IMR-90 (cell line): ENCODE measurements around the gene ENAH. TPM values are rescaled to one million over a fixed set of nuclear protein-coding genes. Genes with fewer than 3 reads are reported as not detected.

Source experiments
- ATAC-seq: fragments of 200-7000 bp; cut with Tn5 transposase; 2 replicates; pipeline ENCODE4 v1.9.1; 2020; ENCODE audit warnings: low read depth, mild to moderate bottlenecking, moderate library complexity
- BruUV-seq: library from RNA; stranded (reverse); fragments of 400-500 nt; replicated peaks from 2 replicates; lab custom pipeline; 2021; lab: Mats Ljungman, UMichigan
- CTCF ChIA-PET: fragments of 300-600 bp; formaldehyde crosslinking; extraction: SDS; loops from one replicate; lab custom pipeline; 2021; ENCODE audit warnings: antibody characterized with exemption; lab: Yijun Ruan, JAX
- POLR2A ChIA-PET: fragments of 300-600 bp; sonication (Branson Sonifier 250); formaldehyde crosslinking; loops from one replicate; lab custom pipeline; 2022; ENCODE audit warnings: antibody characterized with exemption; ENCODE audit not compliant: unreplicated experiment; lab: Charles Lee
- DNase-seq: peaks from one replicate; pipeline ENCODE4 v3.0.0; 2013
- H2AFZ ChIP-seq: replicated peaks from 2 replicates; pipeline ENCODE3; 2013; ENCODE audit warnings: low read length, mild to moderate bottlenecking; ENCODE audit not compliant: poor library complexity
- H2AK5ac ChIP-seq: 2 replicates; pipeline ENCODE4 v1.6.1; 2013; ENCODE audit warnings: low read depth, low read length, inconsistent platforms
- H2AK9ac ChIP-seq: replicated peaks from 2 replicates; pipeline ENCODE3; 2013; ENCODE audit warnings: mild to moderate bottlenecking, low read depth, low read length, moderate library complexity; ENCODE audit not compliant: poor library complexity
- H2BK120ac ChIP-seq: 2 replicates; pipeline ENCODE4 v1.6.1; 2013; ENCODE audit warnings: low read depth, low read length, inconsistent platforms
- H2BK15ac ChIP-seq: 3 replicates; pipeline ENCODE4 v1.6.1; 2013; ENCODE audit warnings: low read depth, low read length, inconsistent platforms
- H2BK20ac ChIP-seq: 2 replicates; pipeline ENCODE4 v1.6.1; 2013; ENCODE audit warnings: low read depth, mild to moderate bottlenecking, inconsistent platforms, low read length, moderate library complexity
- H2BK5ac ChIP-seq: 2 replicates; pipeline ENCODE4 v1.6.1; 2013; ENCODE audit warnings: mild to moderate bottlenecking, low read depth, low read length, inconsistent platforms; ENCODE audit not compliant: poor library complexity, severe bottlenecking
- H3K14ac ChIP-seq: replicated peaks from 2 replicates; pipeline ENCODE4 v1.6.1; 2013; ENCODE audit warnings: low read depth, low read length, inconsistent platforms
- H3K18ac ChIP-seq: 2 replicates; pipeline ENCODE4 v1.6.1; 2013; ENCODE audit warnings: low read depth, low read length, control low read depth
- H3K23ac ChIP-seq: 2 replicates; pipeline ENCODE4 v1.6.1; 2013; ENCODE audit warnings: low read depth, low read length, inconsistent platforms
- H3K27ac ChIP-seq: 2 replicates; pipeline ENCODE4 v1.5.1; 2013; ENCODE audit warnings: mild to moderate bottlenecking, control low read depth, low read length; ENCODE audit not compliant: insufficient read depth
- H3K27me3 ChIP-seq: 2 replicates; pipeline ENCODE4 v1.6.1; 2013; ENCODE audit warnings: low read length; ENCODE audit not compliant: control insufficient read depth, insufficient read depth
- H3K36me3 ChIP-seq: 2 replicates; pipeline ENCODE4 v1.6.1; 2013; ENCODE audit warnings: low read length, mixed read lengths; ENCODE audit not compliant: control insufficient read depth, insufficient read depth
- H3K4ac ChIP-seq: 2 replicates; pipeline ENCODE4 v1.6.1; 2013; ENCODE audit warnings: low read depth, low read length, inconsistent platforms
- H3K4me1 ChIP-seq: 2 replicates; pipeline ENCODE4 v1.6.1; 2013; ENCODE audit warnings: low read length, mixed read lengths; ENCODE audit not compliant: control insufficient read depth, insufficient read depth
- H3K4me2 ChIP-seq: 2 replicates; pipeline ENCODE4 v1.6.1; 2013; ENCODE audit warnings: low read depth, mild to moderate bottlenecking, control low read depth, low read length, moderate library complexity
- H3K4me3 ChIP-seq: 2 replicates; pipeline ENCODE4 v1.5.1; 2013; ENCODE audit warnings: low read depth, mild to moderate bottlenecking, control low read depth, low read length, moderate library complexity; ENCODE audit not compliant: insufficient read depth
- H3K56ac ChIP-seq: 2 replicates; pipeline ENCODE4 v1.6.1; 2013; ENCODE audit warnings: low read length, inconsistent platforms; ENCODE audit not compliant: insufficient read depth; ENCODE audit errors: extremely low read depth
- H3K79me1 ChIP-seq, 2 experiments: 2 replicates each; pipeline ENCODE4 v1.6.1; 2013; ENCODE audit warnings: low read length in 2 of 2, inconsistent platforms in 1 of 2, low read depth in 1 of 2
- H3K9ac ChIP-seq: 2 replicates; pipeline ENCODE4 v1.6.1; 2013; ENCODE audit warnings: low read depth, low read length, control low read depth
- H3K9me1 ChIP-seq: 2 replicates; pipeline ENCODE4 v1.6.1; 2013; ENCODE audit warnings: low read length, inconsistent platforms; ENCODE audit not compliant: insufficient read depth
- H3K9me3 ChIP-seq: 2 replicates; pipeline ENCODE4 v1.6.1; 2013; ENCODE audit warnings: low read length; ENCODE audit not compliant: control insufficient read depth, insufficient read depth
- H4K20me1 ChIP-seq: 2 replicates; pipeline ENCODE4 v1.6.1; 2013; ENCODE audit warnings: low read length, inconsistent platforms; ENCODE audit not compliant: insufficient read depth
- H4K5ac ChIP-seq: 2 replicates; pipeline ENCODE4 v1.6.1; 2013; ENCODE audit warnings: mild to moderate bottlenecking, low read depth, low read length, control low read depth
- H4K8ac ChIP-seq, 2 experiments: 2 replicates each; pipeline ENCODE4 v1.6.1; 2013; ENCODE audit warnings: low read depth in 2 of 2, low read length in 2 of 2, control low read depth in 1 of 2, inconsistent platforms in 1 of 2
- H4K91ac ChIP-seq: 2 replicates; pipeline ENCODE4 v1.6.1; 2013; ENCODE audit warnings: low read depth, low read length, inconsistent platforms; ENCODE audit not compliant: insufficient read depth
- CEBPB ChIP-seq: IDR thresholded peaks from 2 replicates; pipeline ENCODE4 v1.6.1; 2012; ENCODE audit warnings: low read depth, low read length, improper control_type of control experiment
- CHD1 ChIP-seq: IDR thresholded peaks from 2 replicates; pipeline ENCODE4 v1.6.1; 2012; ENCODE audit warnings: low read depth, low read length, improper control_type of control experiment
- FOS ChIP-seq: fragments of 150-350 bp; IDR thresholded peaks from 2 replicates; pipeline ENCODE4 v1.6.1; 2016; ENCODE audit warnings: low read depth, low read length
- MAFK ChIP-seq: IDR thresholded peaks from 2 replicates; pipeline ENCODE4 v1.6.1; 2012; ENCODE audit warnings: low read depth, low read length, improper control_type of control experiment
- MAZ ChIP-seq: IDR thresholded peaks from 2 replicates; pipeline ENCODE4 v1.6.1; 2012; ENCODE audit warnings: low read depth, mild to moderate bottlenecking, low read length, improper control_type of control experiment, moderate library complexity, borderline replicate concordance
- MXI1 ChIP-seq: IDR thresholded peaks from 2 replicates; pipeline ENCODE4 v1.6.1; 2012; ENCODE audit warnings: low read depth, mild to moderate bottlenecking, low read length, moderate library complexity, borderline replicate concordance
- NFE2L2 ChIP-seq: fragments of 150-350 bp; IDR thresholded peaks from 2 replicates; pipeline ENCODE4 v1.6.1; 2016; ENCODE audit warnings: low read depth, mild to moderate bottlenecking, low read length
- RCOR1 ChIP-seq: IDR thresholded peaks from 2 replicates; pipeline ENCODE4 v1.6.1; 2012; ENCODE audit warnings: mild to moderate bottlenecking, low read length, improper control_type of control experiment; ENCODE audit not compliant: insufficient replicate concordance
- SMC3 ChIP-seq: fragments of 150-350 bp; IDR thresholded peaks from 2 replicates; pipeline ENCODE4 v1.6.1; 2016; ENCODE audit warnings: low read depth, mild to moderate bottlenecking, antibody characterized with exemption, low read length, moderate library complexity
- USF2 ChIP-seq: fragments of 150-350 bp; IDR thresholded peaks from 2 replicates; pipeline ENCODE4 v1.6.1; 2017; ENCODE audit warnings: mild to moderate bottlenecking, antibody characterized with exemption, low read length, low read depth
- WGBS, 2 experiments: methylation state at CpG; one replicate each; pipeline versions ENCODE4 v1.1.5 to v1.1.7; 2013; ENCODE audit warnings: missing lambda C conversion rate in 2 of 2; ENCODE audit not compliant: insufficient read length in 1 of 2; ENCODE audit errors: extremely low coverage in 2 of 2; 5-methylcytosine and 5-hydroxymethylcytosine counted together
- dilution Hi-C: fragments of 300-500 bp; cut with HindIII; formaldehyde crosslinking; loops from one replicate; pipeline ENCODE4 v1.14.3; 2018; ENCODE audit warnings: low sequenced_read_pairs; ENCODE audit not compliant: unreplicated experiment
- in situ Hi-C: fragments of 300-500 bp; cut with MboI; formaldehyde crosslinking; loops from 3 replicates; pipeline ENCODE4 v1.14.3; 2019; ENCODE audit warnings: low sequenced_read_pairs, inconsistent platforms, mixed read lengths
- intact Hi-C: fragments of 100-400 bp; cut with micrococcal nuclease; formaldehyde crosslinking; loops from 2 replicates; pipeline ENCODE4 v1.10.0; 2022
- polyA plus RNA-seq, 3 experiments: library from polyadenylated mRNA; depleted of rRNA; stranded (reverse); fragments of >200 nt; gene quantifications; 2 replicates each; pipeline ENCODE4 v1.2.3, GENCODE V29; 2012; ENCODE audit warnings: low replicate concordance in 1 of 3
- total RNA-seq: library from RNA; depleted of rRNA; stranded (reverse); fragments of >200 nt; gene quantifications from 2 replicates; pipeline ENCODE4 v1.2.3, GENCODE V29; 2012
- TF ChIP-seq, protein P1 (sequence below): conservative IDR thresholded peaks from 2 replicates; pipeline ENCODE4 v1.5.1; 2012; ENCODE audit warnings: mild to moderate bottlenecking, low read depth, low read length, improper control_type of control experiment
- TF ChIP-seq, protein P2 (sequence below): fragments of 150-350 bp; IDR thresholded peaks from 2 replicates; pipeline ENCODE4 v1.6.1; 2016; ENCODE audit warnings: low read depth, mild to moderate bottlenecking, low read length, moderate library complexity, borderline replicate concordance

The ENAH gene
- total and polyA plus RNA-seq, 2 of the 4 experiments (the other 2 are of a cell fraction) = 61.3 to 86.9 TPM

DNA sequence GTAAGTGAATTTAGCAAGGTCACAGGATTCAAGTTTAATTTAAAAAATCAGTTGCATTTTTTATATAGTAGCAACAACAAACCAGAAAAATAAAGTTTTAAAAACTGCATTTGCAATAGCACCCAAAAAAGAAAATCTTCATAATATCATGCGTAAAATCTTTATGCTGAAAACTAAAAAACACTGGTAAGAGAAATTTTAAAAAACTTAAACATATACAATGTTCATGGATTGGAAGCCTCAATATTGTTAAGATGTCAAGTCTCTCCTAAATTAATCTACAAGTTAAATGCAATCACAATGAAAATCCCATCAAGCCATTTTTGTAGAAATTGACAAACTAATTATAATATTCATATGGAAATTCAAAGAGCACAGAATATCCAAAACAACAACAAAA, 65.6 kb downstream of the ENAH start:
- POLR2A ChIA-PET = no interaction called here
- dilution Hi-C loops = no loop called here

More for the DNA sequence above, 65.6 kb downstream of the ENAH start:
- H3K36me3 ChIP-seq = peaks cover 2% of the 10 kb centered on the region; the same call in 1 of the 2 replicates
- no peaks in the 10 kb centered on the region; the same call in 1 of the 2 replicates for H3K9me1 ChIP-seq
- ATAC-seq (no peak), DNase-seq (no peak)
- no peak overlapping the region for H3K18ac ChIP-seq
- no peak overlapping the region for H2BK120ac ChIP-seq
- H4K5ac ChIP-seq = no peak overlapping the region
- no peak overlapping the region for H4K91ac ChIP-seq
- no peaks in the 10 kb centered on the region for H3K9me3 ChIP-seq
- no peak overlapping the region for H3K56ac ChIP-seq
- H3K9ac ChIP-seq = no peak overlapping the region
- no peak overlapping the region for H2AK5ac ChIP-seq
- no peak overlapping the region for H3K14ac ChIP-seq
- WGBS, 2 experiments = no CpG with 5 or more reads among the region's 1 CpG
- H3K4ac ChIP-seq = no peak overlapping the region
- no peak overlapping the region for H4K8ac ChIP-seq
- H2BK20ac ChIP-seq = no peak overlapping the region
- intact Hi-C loops (no loop called here), in situ Hi-C loops (no loop called here)
- H2BK5ac ChIP-seq = no peak overlapping the region
- CTCF ChIA-PET = no interaction called here
- no TSS peak for BruUV-seq
- TF ChIP-seq SMC3 = no peak
- TF ChIP-seq, protein P1, sequence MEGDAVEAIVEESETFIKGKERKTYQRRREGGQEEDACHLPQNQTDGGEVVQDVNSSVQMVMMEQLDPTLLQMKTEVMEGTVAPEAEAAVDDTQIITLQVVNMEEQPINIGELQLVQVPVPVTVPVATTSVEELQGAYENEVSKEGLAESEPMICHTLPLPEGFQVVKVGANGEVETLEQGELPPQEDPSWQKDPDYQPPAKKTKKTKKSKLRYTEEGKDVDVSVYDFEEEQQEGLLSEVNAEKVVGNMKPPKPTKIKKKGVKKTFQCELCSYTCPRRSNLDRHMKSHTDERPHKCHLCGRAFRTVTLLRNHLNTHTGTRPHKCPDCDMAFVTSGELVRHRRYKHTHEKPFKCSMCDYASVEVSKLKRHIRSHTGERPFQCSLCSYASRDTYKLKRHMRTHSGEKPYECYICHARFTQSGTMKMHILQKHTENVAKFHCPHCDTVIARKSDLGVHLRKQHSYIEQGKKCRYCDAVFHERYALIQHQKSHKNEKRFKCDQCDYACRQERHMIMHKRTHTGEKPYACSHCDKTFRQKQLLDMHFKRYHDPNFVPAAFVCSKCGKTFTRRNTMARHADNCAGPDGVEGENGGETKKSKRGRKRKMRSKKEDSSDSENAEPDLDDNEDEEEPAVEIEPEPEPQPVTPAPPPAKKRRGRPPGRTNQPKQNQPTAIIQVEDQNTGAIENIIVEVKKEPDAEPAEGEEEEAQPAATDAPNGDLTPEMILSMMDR = no peak
- TF ChIP-seq MAFK = no peak
- no peak for TF ChIP-seq USF2
- TF ChIP-seq RCOR1 = no peak
- TF ChIP-seq FOS = no peak
- TF ChIP-seq CEBPB = no peak
- TF ChIP-seq, protein P2, sequence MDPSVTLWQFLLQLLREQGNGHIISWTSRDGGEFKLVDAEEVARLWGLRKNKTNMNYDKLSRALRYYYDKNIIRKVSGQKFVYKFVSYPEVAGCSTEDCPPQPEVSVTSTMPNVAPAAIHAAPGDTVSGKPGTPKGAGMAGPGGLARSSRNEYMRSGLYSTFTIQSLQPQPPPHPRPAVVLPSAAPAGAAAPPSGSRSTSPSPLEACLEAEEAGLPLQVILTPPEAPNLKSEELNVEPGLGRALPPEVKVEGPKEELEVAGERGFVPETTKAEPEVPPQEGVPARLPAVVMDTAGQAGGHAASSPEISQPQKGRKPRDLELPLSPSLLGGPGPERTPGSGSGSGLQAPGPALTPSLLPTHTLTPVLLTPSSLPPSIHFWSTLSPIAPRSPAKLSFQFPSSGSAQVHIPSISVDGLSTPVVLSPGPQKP = no peak
- TF ChIP-seq MXI1 = no peak
- TF ChIP-seq MAZ = no peak
- TF ChIP-seq NFE2L2 = no peak
- TF ChIP-seq CHD1 = no peak
- H3K27me3 ChIP-seq = no peaks in the 10 kb centered on the region
- peaks cover 43% of the 10 kb centered on the region for H4K20me1 ChIP-seq
- peaks cover 15 to 59% of the 10 kb centered on the region in 2 experiments for H3K79me1 ChIP-seq
- no peak overlapping the region for H3K27ac ChIP-seq
- H3K23ac ChIP-seq = no peak overlapping the region
- H2AK9ac ChIP-seq = no peak overlapping the region
- no peak overlapping the region for H3K4me2 ChIP-seq
- H2AFZ ChIP-seq = no peak overlapping the region
- H3K4me3 ChIP-seq = no peak overlapping the region
- no peak overlapping the region for H2BK15ac ChIP-seq
- 0 out of 2 replicates have a peak, but pooled peaks cover 5% of the 10 kb centered on the region for H3K4me1 ChIP-seq
